HepG2 (cell line): ENCODE data around the gene CUTC. TPM values are rescaled to one million over a fixed set of nuclear protein-coding genes. Genes with fewer than 3 reads are reported as not detected.

Experiments
- CHD2 ChIP-seq: IDR thresholded peaks from 2 replicates; pipeline ENCODE4 v1.6.1; 2011; ENCODE audit warnings: low read depth, low read length, improper control_type of control experiment
- CREM ChIP-seq, 2 experiments: sonication (generic) in 1 of 2; formaldehyde crosslinking in 1 of 2; IDR thresholded peaks; 2 replicates each; pipeline versions ENCODE4 v1.4.0 to v1.6.1; 2016 to 2020; ENCODE audit warnings: antibody characterized with exemption in 1 of 2, mild to moderate bottlenecking in 1 of 2, missing genetic modification reagents in 1 of 2
- DRAP1 ChIP-seq: IDR thresholded peaks from 2 replicates; pipeline ENCODE4 v1.6.1; 2016; ENCODE audit warnings: missing genetic modification reagents, missing compliant biosample characterization
- EHMT2 ChIP-seq: fragments of 200-600 bp; sonication (generic); IDR thresholded peaks from 2 replicates; pipeline ENCODE4 v1.7.0; 2017; ENCODE audit warnings: antibody characterized with exemption, low read depth, low read length, borderline replicate concordance
- GATAD2A ChIP-seq: IDR thresholded peaks from 2 replicates; pipeline ENCODE4 v1.6.1; 2016
- HNRNPK ChIP-seq: fragments of 200-400 bp; formaldehyde crosslinking; IDR thresholded peaks from 2 replicates; pipeline ENCODE4 v1.6.1; 2018; ENCODE audit warnings: low read length, low read depth, moderate library complexity, mild to moderate bottlenecking; ENCODE audit not compliant: poor library complexity, severe bottlenecking
- KLF15 ChIP-seq: sonication (generic); formaldehyde crosslinking; IDR thresholded peaks from 2 replicates; pipeline ENCODE4 v1.8.1; 2023; ENCODE audit warnings: borderline replicate concordance, mild to moderate bottlenecking, inconsistent platforms, missing genetic modification reagents, mixed read lengths
- NFIC ChIP-seq: IDR thresholded peaks from 2 replicates; pipeline ENCODE4 v1.6.1; 2012; ENCODE audit warnings: mild to moderate bottlenecking, low read length, inconsistent platforms
- NR2C2 ChIP-seq: sonication (generic); formaldehyde crosslinking; IDR thresholded peaks from 2 replicates; pipeline ENCODE4 v1.4.0; 2020; ENCODE audit warnings: missing genetic modification reagents, mild to moderate bottlenecking, moderate library complexity, borderline replicate concordance
- SSRP1 ChIP-seq: IDR thresholded peaks from 2 replicates; pipeline ENCODE4 v1.6.1; 2016; ENCODE audit warnings: control low read depth
- TBX2 ChIP-seq: sonication (generic); formaldehyde crosslinking; IDR thresholded peaks from 2 replicates; pipeline ENCODE4 v1.5.0; 2020; ENCODE audit warnings: missing genetic modification reagents, mild to moderate bottlenecking, borderline replicate concordance
- TBX3 ChIP-seq: fragments of 450-650 bp; IDR thresholded peaks from 2 replicates; pipeline ENCODE4 v1.6.1; 2017; ENCODE audit warnings: antibody characterized with exemption, mild to moderate bottlenecking, inconsistent platforms, borderline replicate concordance
- ZBTB7B ChIP-seq: sonication (generic); formaldehyde crosslinking; IDR thresholded peaks from 2 replicates; pipeline ENCODE4 v1.4.0; 2020; ENCODE audit warnings: missing genetic modification reagents
- ZFP41 ChIP-seq: sonication (generic); formaldehyde crosslinking; IDR thresholded peaks from 2 replicates; pipeline ENCODE4 v1.4.0; 2020; ENCODE audit warnings: mild to moderate bottlenecking, missing genetic modification reagents, borderline replicate concordance
- ZNF260 ChIP-seq: sonication (generic); formaldehyde crosslinking; IDR thresholded peaks from 2 replicates; pipeline ENCODE4 v1.4.0; 2020; ENCODE audit warnings: missing genetic modification reagents, low read depth, mild to moderate bottlenecking, borderline replicate concordance
- ZNF558 ChIP-seq: sonication (generic); formaldehyde crosslinking; IDR thresholded peaks from 2 replicates; pipeline ENCODE4 v1.9.0; 2022; ENCODE audit warnings: mild to moderate bottlenecking, missing genetic modification reagents, borderline replicate concordance
- ZNF574 ChIP-seq: sonication (generic); formaldehyde crosslinking; IDR thresholded peaks from 2 replicates; pipeline ENCODE4 v1.4.0; 2020; ENCODE audit warnings: missing genetic modification reagents
- ZNF646 ChIP-seq: sonication (generic); formaldehyde crosslinking; IDR thresholded peaks from 2 replicates; pipeline ENCODE4 v1.9.0; 2021; ENCODE audit warnings: mild to moderate bottlenecking, missing genetic modification reagents
- ZSCAN5A ChIP-seq: sonication (generic); formaldehyde crosslinking; IDR thresholded peaks from 2 replicates; pipeline ENCODE4 v1.8.0; 2022; ENCODE audit warnings: mild to moderate bottlenecking, missing genetic modification reagents, borderline replicate concordance
- polyA plus RNA-seq, 8 experiments: library from polyadenylated mRNA; depleted of rRNA in 3 of 8; stranded (reverse) in 7 of 8; unstranded in 1 of 8; fragments of >200 nt; fragmentation: Illumina TruSeq in 4 of 8; extraction: Trizol in 4 of 8; gene quantifications; 2 replicates each; pipeline versions ENCODE4 v1.2.1 to v1.2.3, GENCODE V29; 2011 to 2016; ENCODE audit warnings: low read depth in 4 of 8, missing spikeins in 1 of 8, mixed read lengths in 1 of 8; ENCODE audit not compliant: insufficient read depth in 1 of 8
- total RNA-seq, 5 experiments: library from RNA; depleted of rRNA; stranded (reverse); fragments of >200 nt; fragmentation: Illumina TruSeq; extraction: Trizol; gene quantifications; 2 replicates each; pipeline ENCODE4 v1.2.3, GENCODE V29; 2016; ENCODE audit warnings: low read depth in 1 of 5

Gene CUTC
- total and polyA plus RNA-seq, 2 of the 13 experiments (the other 11 are each of a cell fraction or from before 2014, with no cell fraction given) = 22.3 to 25.8 TPM

GRCh38 chr10:99779335-99779734 is 47.3 kb downstream of the CUTC start (continued):
- no peak for TF ChIP-seq ZNF574 (CRISPR knock-in tag)
- TF ChIP-seq EHMT2 = no peak
- TF ChIP-seq TBX3 = no peak
- no peak for TF ChIP-seq ZSCAN5A (CRISPR knock-in tag)
- no peak for TF ChIP-seq CHD2
- no peak for TF ChIP-seq HNRNPK
- TF ChIP-seq NR2C2 = no peak
- no peak for TF ChIP-seq KLF15
- TF ChIP-seq ZNF558 = no peak
- no peak for TF ChIP-seq ZNF646 (CRISPR knock-in tag)
- TF ChIP-seq CREM (IDR thresholded peaks at IDR 0.05) = peak; percentile 25; the same call in 1 of the 2 replicates
- TF ChIP-seq CREM (CRISPR knock-in tag; IDR thresholded peaks at IDR 0.05) = no peak
- TF ChIP-seq TBX2 (CRISPR knock-in tag) = no peak
- 0 out of 2 replicates have a peak, but pooled peaks have one; percentile 19 for TF ChIP-seq ZBTB7B (CRISPR knock-in tag)
- TF ChIP-seq ZNF260 (CRISPR knock-in tag) = no peak
- no peak; the same call in 1 of the 2 replicates for TF ChIP-seq NFIC
- no peak for TF ChIP-seq ZFP41 (CRISPR knock-in tag)
- no peak for TF ChIP-seq SSRP1 (CRISPR knock-in tag)
- TF ChIP-seq GATAD2A (CRISPR knock-in tag) = 0 out of 2 replicates have a peak, but pooled peaks have one; percentile 20
- peak; percentile 66 for TF ChIP-seq DRAP1 (CRISPR knock-in tag)
